Measurements from ENCODE around the gene EML5. TPM values are rescaled to one million over a fixed set of nuclear protein-coding genes. Genes with fewer than 3 reads are reported as not detected.

The EML5 gene
- total RNA-seq, 2 donors from 2014 or later, result 4.9 to 15.3 TPM

- no peak for ATAC-seq (replicated peaks in 1 of 2)
- Mint-ChIP-seq H3K27me3 (ENCODE audit: low read depth) (no peaks in the 10 kb centered on the region), H3K9me3 (no peaks in the 10 kb centered on the region), H3K4me1 (ENCODE audit: low read depth) (peaks cover 50% of the 10 kb centered on the region), H3K4me3 (no peak overlapping the region), H3K36me3 (ENCODE audit: insufficient read depth in 2 of 2) (peaks cover 8 to 29% of the 10 kb centered on the region in 2 donors), H3K27ac (no peak overlapping the region)
- no peak for DNase-seq
Measured at GRCh38 chr14:88597601-88598000, 195.2 kb downstream of the EML5 start.

DNA sequence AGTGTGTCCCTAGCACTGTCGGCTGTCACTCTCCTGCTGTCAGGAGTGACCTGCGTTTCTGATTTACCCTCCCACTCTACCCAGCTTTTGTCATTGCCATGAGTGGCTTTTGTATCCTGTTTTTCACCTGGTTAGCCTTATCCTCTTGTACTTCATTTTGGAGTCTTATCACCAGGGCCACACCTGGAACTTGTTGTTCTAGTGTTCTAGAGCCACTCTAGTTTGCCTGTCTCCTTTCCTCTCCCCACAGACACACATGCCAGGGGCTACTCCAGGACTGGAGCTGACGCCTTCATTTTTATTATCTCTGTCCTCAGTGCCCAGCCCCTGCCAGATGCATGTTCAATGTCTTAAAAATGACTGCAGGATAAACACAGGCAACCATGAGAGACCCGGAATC lies 195.7 kb downstream of the EML5 start:
- DNase-seq, result no peak
- Mint-ChIP-seq H3K4me3 (no peak overlapping the region), H3K36me3 (ENCODE audit: insufficient read depth in 2 of 2) (peaks cover 6 to 28% of the 10 kb centered on the region in 2 donors), H3K9me3 (no peaks in the 10 kb centered on the region), H3K4me1 (ENCODE audit: low read depth) (peaks cover 50% of the 10 kb centered on the region), H3K27me3 (ENCODE audit: low read depth) (no peaks in the 10 kb centered on the region), H3K27ac (no peak overlapping the region)
- no peak for ATAC-seq (replicated peaks in 1 of 2)

DNA sequence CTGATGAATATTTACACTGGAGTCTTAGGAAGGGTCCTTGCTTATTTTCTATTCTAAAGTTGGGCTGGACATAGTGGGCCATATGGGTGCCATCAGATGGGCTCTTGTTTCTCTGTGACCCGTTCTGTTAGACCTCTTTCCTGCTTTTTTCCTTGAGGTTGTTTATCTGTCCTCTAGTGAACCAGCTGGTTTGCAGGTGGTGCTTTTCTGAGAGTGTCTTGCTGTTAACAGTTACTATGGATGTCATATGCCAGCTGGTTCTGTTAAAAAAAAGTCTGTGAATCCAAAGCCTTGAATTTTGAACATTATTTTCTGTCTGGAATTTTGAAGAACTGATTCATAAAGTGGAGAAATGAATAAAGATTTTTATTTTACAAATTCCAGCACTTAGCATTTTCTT lies 200.7 kb downstream of the EML5 start:
- peaks cover 7 to 18% of the 10 kb centered on the region in 2 donors for H3K36me3 Mint-ChIP-seq (ENCODE audit: insufficient read depth in 2 of 2)
- peaks cover 10% of the 10 kb centered on the region for H3K4me1 Mint-ChIP-seq (ENCODE audit: low read depth)
- no peak overlapping the region for H3K27ac Mint-ChIP-seq
- H3K27me3 Mint-ChIP-seq (ENCODE audit: low read depth), result no peaks in the 10 kb centered on the region
- H3K9me3 Mint-ChIP-seq, result no peaks in the 10 kb centered on the region
- DNase-seq (no peak), ATAC-seq (replicated peaks in 1 of 2) (no peak)
- H3K4me3 Mint-ChIP-seq, result no peak overlapping the region

DNA sequence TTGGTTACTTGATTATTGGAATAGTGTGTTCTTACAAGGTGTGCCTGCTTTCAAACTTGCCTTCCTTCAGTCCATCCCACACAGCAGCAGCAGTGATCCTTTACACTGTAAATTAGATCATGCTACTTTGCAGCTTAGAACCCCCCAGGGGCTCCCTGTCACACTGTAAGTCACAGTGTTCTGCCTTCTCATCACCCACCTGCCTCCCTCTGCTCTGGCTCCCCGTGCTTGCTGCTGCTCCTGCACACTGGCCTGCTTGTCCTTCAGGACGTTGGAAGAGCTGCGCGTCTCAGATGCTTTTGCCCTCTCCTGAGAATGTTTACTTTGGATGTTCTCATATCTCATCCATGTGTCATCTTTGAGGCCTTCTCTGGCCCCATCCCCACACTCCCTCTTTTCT lies 202.6 kb downstream of the EML5 start:
- no peaks in the 10 kb centered on the region for H3K9me3 Mint-ChIP-seq
- no peaks in the 10 kb centered on the region for H3K27me3 Mint-ChIP-seq (ENCODE audit: low read depth)
- no peak for ATAC-seq (replicated peaks in 1 of 2)
- H3K4me3 Mint-ChIP-seq, result no peak overlapping the region
- H3K27ac Mint-ChIP-seq, result no peak overlapping the region
- peaks cover 9 to 20% of the 10 kb centered on the region in 2 donors for H3K36me3 Mint-ChIP-seq (ENCODE audit: insufficient read depth in 2 of 2)
- DNase-seq, result no peak
- H3K4me1 Mint-ChIP-seq (ENCODE audit: low read depth), result no peaks in the 10 kb centered on the region

- Mint-ChIP-seq H3K9me3 (no peaks in the 10 kb centered on the region), H3K4me1 (ENCODE audit: low read depth) (no peaks in the 10 kb centered on the region), H3K36me3 (ENCODE audit: insufficient read depth in 2 of 2) (peaks cover 9 to 17% of the 10 kb centered on the region in 2 donors), H3K4me3 (no peak overlapping the region), H3K27ac (no peak overlapping the region), H3K27me3 (ENCODE audit: low read depth) (no peaks in the 10 kb centered on the region)
- ATAC-seq (replicated peaks in 1 of 2) (no peak), DNase-seq (no peak)
Measured at GRCh38 chr14:88588081-88588480, 204.7 kb downstream of the EML5 start.

GRCh38 chr14:88584451-88584850 lies 208.3 kb downstream of the EML5 start:
- H3K9me3 Mint-ChIP-seq, result no peaks in the 10 kb centered on the region
- ATAC-seq (replicated peaks in 1 of 2) (no peak), DNase-seq (no peak)
- H3K27ac Mint-ChIP-seq, result no peak overlapping the region
- peaks cover 8 to 14% of the 10 kb centered on the region in 2 donors for H3K36me3 Mint-ChIP-seq (ENCODE audit: insufficient read depth in 2 of 2)
- H3K4me3 Mint-ChIP-seq, result no peak overlapping the region
- H3K4me1 Mint-ChIP-seq (ENCODE audit: low read depth), result no peaks in the 10 kb centered on the region
- H3K27me3 Mint-ChIP-seq (ENCODE audit: low read depth), result no peaks in the 10 kb centered on the region

- Mint-ChIP-seq H3K9me3 (no peaks in the 10 kb centered on the region), H3K27me3 (ENCODE audit: low read depth) (no peaks in the 10 kb centered on the region), H3K4me1 (ENCODE audit: low read depth) (no peaks in the 10 kb centered on the region), H3K27ac (no peak overlapping the region), H3K36me3 (ENCODE audit: insufficient read depth in 2 of 2) (peaks cover 11 to 24% of the 10 kb centered on the region in 2 donors), H3K4me3 (no peak overlapping the region)
- DNase-seq (no peak), ATAC-seq (replicated peaks in 1 of 2) (no peak)
Measured at GRCh38 chr14:88576222-88576621, 216.5 kb downstream of the EML5 start.

DNA sequence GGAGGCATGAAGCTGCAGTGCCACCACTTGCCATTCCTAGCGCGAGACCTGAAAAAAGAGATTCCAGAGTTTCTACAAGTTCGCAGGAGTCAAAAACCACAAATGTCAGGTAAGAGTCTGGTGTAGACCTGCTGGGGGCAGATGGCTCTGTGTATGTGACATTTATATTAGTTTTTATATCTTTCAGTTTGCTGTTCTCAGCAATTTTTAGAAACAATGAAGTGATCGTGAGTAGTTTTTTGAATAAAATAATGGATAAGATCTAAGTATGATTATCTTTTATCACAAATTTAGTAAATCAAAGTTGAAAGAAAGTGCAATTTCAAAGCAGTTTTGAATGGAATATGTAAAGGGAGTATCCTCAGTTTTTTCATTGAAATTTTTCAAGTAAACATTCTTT lies 220.6 kb downstream of the EML5 start:
- no peak overlapping the region for H3K4me3 Mint-ChIP-seq
- no peaks in the 10 kb centered on the region for H3K4me1 Mint-ChIP-seq (ENCODE audit: low read depth)
- peaks cover 11 to 30% of the 10 kb centered on the region in 2 donors for H3K36me3 Mint-ChIP-seq (ENCODE audit: insufficient read depth in 2 of 2)
- no peak for ATAC-seq (replicated peaks in 1 of 2)
- no peak for DNase-seq
- H3K27me3 Mint-ChIP-seq (ENCODE audit: low read depth), result no peaks in the 10 kb centered on the region
- peaks cover 0 to 4% of the 10 kb centered on the region in 2 donors for H3K9me3 Mint-ChIP-seq
- H3K27ac Mint-ChIP-seq, result no peak overlapping the region

GRCh38 chr14:88568196-88568595 lies 224.6 kb downstream of the EML5 start:
- Mint-ChIP-seq H3K27ac (peak overlapping the region; percentile 40), H3K36me3 (ENCODE audit: insufficient read depth in 2 of 2) (peaks cover 9 to 32% of the 10 kb centered on the region in 2 donors), H3K4me1 (ENCODE audit: low read depth) (peaks cover 14% of the 10 kb centered on the region), H3K9me3 (peaks cover 0 to 4% of the 10 kb centered on the region in 2 donors), H3K27me3 (ENCODE audit: low read depth) (no peaks in the 10 kb centered on the region), H3K4me3 (no peak overlapping the region)
- ATAC-seq (replicated peaks in 1 of 2) (no peak), DNase-seq (no peak)

- Mint-ChIP-seq H3K4me3 (no peak overlapping the region), H3K27me3 (ENCODE audit: low read depth) (peaks cover 13% of the 10 kb centered on the region), H3K27ac (no peak overlapping the region), H3K9me3 (peaks cover 0 to 4% of the 10 kb centered on the region in 2 donors), H3K36me3 (ENCODE audit: insufficient read depth in 2 of 2) (peaks cover 7 to 24% of the 10 kb centered on the region in 2 donors), H3K4me1 (ENCODE audit: low read depth) (peaks cover 24% of the 10 kb centered on the region)
- ATAC-seq (replicated peaks in 1 of 2), result no peak
- no peak for DNase-seq
Measured at GRCh38 chr14:88565427-88565826, 227.3 kb downstream of the EML5 start.

DNA sequence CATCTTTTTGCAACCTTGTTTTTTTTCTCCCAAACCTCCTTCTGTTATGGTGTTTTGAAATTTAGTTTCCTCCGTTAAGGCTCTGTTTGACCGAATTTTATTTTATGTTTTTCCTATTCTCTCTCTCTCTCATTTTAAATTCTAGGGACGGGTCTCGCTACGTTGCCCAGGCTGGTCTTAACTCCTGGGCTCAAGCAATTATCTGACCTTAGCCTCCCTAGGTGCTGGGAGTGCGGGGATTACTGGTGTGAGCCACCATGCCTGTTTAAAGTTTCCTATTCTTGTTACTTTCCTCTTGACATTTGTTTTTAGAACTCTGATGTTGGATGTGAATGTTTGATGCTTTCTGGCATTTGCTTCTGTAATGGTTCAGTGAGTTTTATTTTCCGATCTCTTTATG lies 228.9 kb downstream of the EML5 start:
- DNase-seq, result no peak
- peaks cover 30% of the 10 kb centered on the region for H3K4me1 Mint-ChIP-seq (ENCODE audit: low read depth)
- H3K36me3 Mint-ChIP-seq (ENCODE audit: insufficient read depth in 2 of 2), result peaks cover 6 to 19% of the 10 kb centered on the region in 2 donors
- H3K4me3 Mint-ChIP-seq, result peak overlapping the region; percentile 90 to 96
- H3K9me3 Mint-ChIP-seq, result peaks cover 0 to 4% of the 10 kb centered on the region in 2 donors
- ATAC-seq (replicated peaks in 1 of 2), result no peak
- peaks cover 21% of the 10 kb centered on the region for H3K27me3 Mint-ChIP-seq (ENCODE audit: low read depth)
- H3K27ac Mint-ChIP-seq, result peak overlapping the region; percentile 92

GRCh38 chr14:88562831-88563686 lies 229.7 kb downstream of the EML5 start, which contains the start of gene ZC3H14:
ZC3H14 (plus strand) TSS chr14:88563037; CDS start chr14:88563134, 97 bp downstream.
- Mint-ChIP-seq H3K27ac (peak within 1 kb of the TSS; percentile 92), H3K9me3 (peaks cover 0 to 2% of the 10 kb centered on the region in 2 donors), H3K4me1 (ENCODE audit: low read depth) (peaks cover 31% of the 10 kb centered on the region), H3K27me3 (ENCODE audit: low read depth) (peaks cover 22% of the 10 kb centered on the region), H3K36me3 (ENCODE audit: insufficient read depth in 2 of 2) (peaks cover 3 to 15% of the 10 kb centered on the region in 2 donors), H3K4me3 (peak within 1 kb of the TSS; percentile 90 to 96)
- ATAC-seq (replicated peaks in 1 of 2) (peak; percentile 96 to 97), DNase-seq (peak; percentile 89 to 92)

GRCh38 chr14:88562532-88562830 lies 230.3 kb downstream of the EML5 start:
- no peak overlapping the region for H3K27ac Mint-ChIP-seq
- H3K36me3 Mint-ChIP-seq (ENCODE audit: insufficient read depth in 2 of 2), result peaks cover 0 to 10% of the 10 kb centered on the region in 2 donors
- H3K4me1 Mint-ChIP-seq (ENCODE audit: low read depth), result peaks cover 36% of the 10 kb centered on the region
- ATAC-seq (replicated peaks in 1 of 2), result no peak
- H3K4me3 Mint-ChIP-seq, result peak overlapping the region; percentile 90 to 96
- H3K27me3 Mint-ChIP-seq (ENCODE audit: low read depth), result peaks cover 22% of the 10 kb centered on the region
- no peak for DNase-seq
- no peaks in the 10 kb centered on the region for H3K9me3 Mint-ChIP-seq

Data from activated T-cell treated with anti-CD3 and anti-CD28 coated beads, Interleukin-2, amount 50 U/mL, for 72 hours (primary cell).